RCC 7860 (cell line): ENCODE measurements around the gene RANBP3.
"Not testable (repeated sequence)": the region's sequence is repeated elsewhere in the genome, so short reads cannot be mapped to it uniquely, and the experiment has no call there.

Experiments used
- DNase-seq: peaks from one replicate; pipeline ENCODE4 v3.0.0-alpha.2; 2015; ENCODE audit warnings: low spot score
- FAIRE-seq: peaks from 2 replicates; lab custom pipeline; 2012; peaks lifted over from hg19 to GRCh38; lab: Jason Lieb, UNC

The RANBP3 gene

GRCh38 chr19:5989388-5990074 is 11.6 kb upstream of the RANBP3 start:
- FAIRE-seq (no peak), DNase-seq (no peak)

GRCh38 chr19:5988517-5989387 is 10.8 kb upstream of the RANBP3 start:
- FAIRE-seq (no peak), DNase-seq (no peak)

GRCh38 chr19:5987077-5987818 is 9.3 kb upstream of the RANBP3 start:
- FAIRE-seq (peak; percentile 68), DNase-seq (peak; percentile 62)

GRCh38 chr19:5985837-5986236 is 7.9 kb upstream of the RANBP3 start:
- FAIRE-seq, result not testable (repeated sequence)
- peak; percentile 54 for DNase-seq

- peak; percentile 91 for DNase-seq
- peak; percentile 85 for FAIRE-seq
Measured at GRCh38 chr19:5985098-5985783, 7.3 kb upstream of the RANBP3 start.

- FAIRE-seq, result no peak
- no peak for DNase-seq
Measured at GRCh38 chr19:5984600-5984999, 6.7 kb upstream of the RANBP3 start.

- no peak for FAIRE-seq
- no peak for DNase-seq
Measured at GRCh38 chr19:5983367-5983955, 5.5 kb upstream of the RANBP3 start.

- FAIRE-seq (no peak), DNase-seq (no peak)
Measured at GRCh38 chr19:5978606-5979552, 939 bp upstream of the RANBP3 start.

GRCh38 chr19:5977222-5977784 is 637 bp downstream of the RANBP3 start:
- FAIRE-seq, result no peak
- no peak for DNase-seq

GRCh38 chr19:5976768-5977167 is 1.2 kb downstream of the RANBP3 start:
- FAIRE-seq (no peak), DNase-seq (no peak)

- FAIRE-seq, result no peak
- DNase-seq, result no peak
Measured at GRCh38 chr19:5975388-5975728, 2.6 kb downstream of the RANBP3 start.

- FAIRE-seq, result no peak
- DNase-seq, result no peak
Measured at GRCh38 chr19:5974721-5975387, 3.1 kb downstream of the RANBP3 start.

- DNase-seq (no peak), FAIRE-seq (no peak)
Measured at GRCh38 chr19:5973867-5974635, 3.9 kb downstream of the RANBP3 start.

GRCh38 chr19:5973376-5973775 is 4.6 kb downstream of the RANBP3 start:
- FAIRE-seq, result no peak
- DNase-seq, result no peak

GRCh38 chr19:5972355-5972731 is 5.6 kb downstream of the RANBP3 start:
- no peak for DNase-seq
- FAIRE-seq, result no peak

- DNase-seq (no peak), FAIRE-seq (no peak)
Measured at GRCh38 chr19:5971714-5972354, 6.1 kb downstream of the RANBP3 start.

GRCh38 chr19:5969476-5969875 is 8.5 kb downstream of the RANBP3 start:
- no peak for DNase-seq
- FAIRE-seq, result no peak
